HG03175 (cell line): ENCODE results near the gene TNIK.
A peak's percentile ranks its signal among the peaks of the same experiment; 100 is the strongest.
"Not testable (repeated sequence)": the region's sequence is repeated elsewhere in the genome, so short reads cannot be mapped to it uniquely, and the experiment has no call there.

Experiments
- ATAC-seq: cut with Tn5 transposase; IDR thresholded peaks from one replicate; pipeline ENCODE4 v1.9.1; 2021; ENCODE audit warnings: mild to moderate bottlenecking, moderate library complexity; ENCODE audit not compliant: unreplicated experiment

TNIK gene

DNA sequence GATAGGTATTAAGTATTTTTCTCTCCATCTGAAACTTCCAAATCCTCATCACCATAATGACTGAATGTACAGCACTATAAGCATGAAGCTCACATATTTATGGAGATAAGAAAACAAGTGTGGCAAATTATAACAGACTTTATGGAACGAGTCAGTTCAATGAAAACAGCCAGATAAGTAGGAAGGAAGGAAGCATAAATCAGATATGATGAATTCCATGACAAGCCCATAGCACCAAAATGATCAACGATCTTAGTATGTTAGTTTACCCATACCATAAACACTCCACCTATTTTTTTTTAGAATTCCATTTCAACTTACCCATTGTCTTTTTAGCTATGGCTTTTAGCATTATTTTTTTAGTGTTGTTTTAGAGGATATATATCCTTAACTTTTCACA lies 169.5 kb downstream of the TNIK start:
- ATAC-seq = no peak

DNA sequence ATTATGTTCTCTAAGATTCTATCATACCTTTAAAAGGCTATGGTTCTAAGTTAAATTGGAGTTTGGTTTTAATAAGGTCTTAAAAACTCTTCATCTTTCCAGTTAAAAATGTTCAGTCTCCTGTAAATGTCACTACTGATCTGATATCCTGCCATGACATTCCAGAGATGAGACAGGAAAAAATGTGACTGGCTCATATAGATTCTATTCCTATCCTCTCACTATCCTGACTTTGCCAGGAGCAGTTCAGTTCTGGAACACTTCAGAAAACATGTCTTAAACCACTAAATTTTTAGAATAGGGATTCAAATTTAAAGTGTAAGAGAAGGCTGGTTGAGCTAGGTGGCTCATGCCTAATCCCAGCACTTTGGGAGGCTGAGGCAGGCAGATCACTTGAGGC lies 170.9 kb downstream of the TNIK start:
- no peak for ATAC-seq

DNA sequence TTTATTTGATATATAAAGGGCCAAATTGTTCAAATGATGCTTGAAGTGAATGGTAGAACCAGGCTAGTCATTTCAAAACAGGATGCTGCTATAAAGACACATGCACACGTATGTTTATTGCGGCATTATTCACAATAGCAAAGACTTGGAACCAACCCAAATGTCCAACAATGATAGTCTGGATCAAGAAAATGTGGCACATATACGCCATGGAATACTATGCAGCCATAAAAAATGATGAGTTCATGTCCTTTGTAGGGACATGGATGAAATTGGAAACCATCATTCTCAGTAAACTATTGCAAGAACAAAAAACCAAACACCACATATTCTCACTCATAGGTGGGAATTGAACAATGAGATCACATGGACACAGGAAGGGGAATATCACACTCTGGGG lies 172.4 kb downstream of the TNIK start:
- ATAC-seq = not testable (repeated sequence)

- ATAC-seq = peak; percentile 33
Measured at GRCh38 chr3:171286580-171287249, 173.5 kb downstream of the TNIK start.

- peak; percentile 64 for ATAC-seq
Measured at GRCh38 chr3:171285287-171285686, 174.9 kb downstream of the TNIK start.

DNA sequence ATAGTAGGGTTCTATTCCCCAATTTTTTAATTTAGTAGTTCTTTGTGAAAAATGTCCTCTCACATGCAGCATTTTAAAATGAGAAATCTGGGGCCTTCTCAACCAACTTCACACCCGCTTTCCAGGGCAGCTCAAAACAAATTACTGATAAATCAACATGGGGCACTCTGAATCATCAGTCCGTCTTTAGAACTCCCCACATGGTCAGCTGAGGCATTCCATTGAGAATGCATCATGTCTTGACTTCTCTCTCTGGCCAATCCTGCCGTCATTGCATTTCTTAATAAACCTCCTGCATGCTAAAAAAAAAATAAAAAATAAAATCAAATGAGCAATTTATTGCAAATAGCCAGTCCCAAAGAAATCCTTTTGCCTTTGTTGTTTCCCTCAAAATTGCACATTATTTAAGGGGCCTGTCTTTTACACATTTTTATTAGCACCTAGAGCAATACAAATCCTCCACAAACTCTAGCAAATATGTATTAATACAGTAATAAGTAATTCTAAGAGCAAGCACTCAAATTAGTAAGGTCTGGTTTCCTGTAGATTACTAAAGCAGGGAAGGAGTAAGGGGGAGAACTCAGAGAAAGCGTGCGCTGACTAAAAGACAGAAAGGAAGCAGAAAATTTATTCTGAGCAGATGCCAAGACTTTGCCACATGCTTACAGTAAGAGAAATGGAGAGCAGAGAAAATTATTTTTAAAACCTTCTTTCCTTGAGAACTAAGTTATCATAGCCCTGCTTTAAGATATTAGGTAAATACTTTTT lies 175.7 kb downstream of the TNIK start:
- peak; percentile 40 for ATAC-seq

- ATAC-seq = no peak
Measured at GRCh38 chr3:171283848-171284222, 176.4 kb downstream of the TNIK start.

DNA sequence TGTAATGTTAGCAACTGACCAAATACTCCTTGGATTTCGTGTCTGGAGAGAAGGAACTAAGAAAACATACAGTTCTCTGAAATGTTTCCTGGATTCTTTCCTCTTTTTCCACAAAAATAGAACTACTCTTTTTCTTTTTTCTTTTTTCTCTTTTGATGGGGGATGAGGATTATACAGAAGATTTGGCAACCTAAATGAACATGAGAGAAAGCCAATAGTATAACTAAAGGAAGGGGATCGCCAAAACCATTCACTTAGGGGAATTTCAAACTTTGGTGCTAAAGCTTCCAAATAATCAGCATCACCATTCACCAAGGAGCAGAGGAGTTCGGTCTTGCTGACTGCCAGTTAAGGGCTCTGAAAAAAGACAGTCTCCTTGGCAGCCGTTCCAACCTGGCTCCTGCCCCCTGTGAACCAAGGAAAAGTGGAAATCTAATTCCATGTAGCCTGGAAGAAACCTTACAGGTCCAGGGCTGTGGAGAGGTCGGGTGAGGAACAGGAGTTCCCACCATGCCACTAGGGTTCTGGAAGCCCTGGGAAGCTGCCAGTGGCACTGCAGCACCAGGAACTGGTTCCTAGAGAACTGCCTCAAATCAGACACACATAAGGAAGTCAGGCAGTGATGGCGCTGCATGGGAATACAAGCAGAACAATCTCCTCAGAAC lies 176.9 kb downstream of the TNIK start:
- no peak for ATAC-seq

GRCh38 chr3:171282041-171282440 lies 178.2 kb downstream of the TNIK start:
- no peak for ATAC-seq

GRCh38 chr3:171281256-171281992 lies 178.8 kb downstream of the TNIK start:
- no peak for ATAC-seq

- no peak for ATAC-seq
Measured at GRCh38 chr3:171279972-171280371, 180.2 kb downstream of the TNIK start.

- no peak for ATAC-seq
Measured at GRCh38 chr3:171278299-171278590, 182.0 kb downstream of the TNIK start.

GRCh38 chr3:171277456-171278298 lies 182.5 kb downstream of the TNIK start:
- ATAC-seq = no peak

- no peak for ATAC-seq
Measured at GRCh38 chr3:171276923-171277322, 183.3 kb downstream of the TNIK start.

DNA sequence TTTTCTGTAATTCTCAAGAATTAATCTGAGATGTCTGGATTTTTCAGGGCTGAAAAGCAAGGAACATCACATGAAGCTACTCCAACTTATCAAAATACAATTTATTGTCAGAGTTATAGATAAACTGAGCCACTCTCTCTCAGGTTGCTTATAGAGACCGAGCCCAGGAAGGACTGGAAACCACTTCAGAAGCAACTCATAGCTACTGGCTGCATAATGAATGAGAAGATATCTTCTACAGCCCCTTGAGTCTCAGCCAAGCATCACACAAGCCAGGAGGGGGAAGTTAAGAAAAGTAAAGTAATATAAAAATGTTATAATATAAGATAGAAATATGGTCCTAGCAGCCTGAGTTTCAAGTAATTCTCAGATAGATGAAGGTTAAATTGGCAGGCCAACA lies 186.0 kb downstream of the TNIK start:
- ATAC-seq = no peak

GRCh38 chr3:171270541-171270940 lies 189.7 kb downstream of the TNIK start:
- ATAC-seq = peak; percentile 28

- ATAC-seq = peak; percentile 52
Measured at GRCh38 chr3:171269542-171269941, 190.7 kb downstream of the TNIK start.

- ATAC-seq = no peak
Measured at GRCh38 chr3:171268677-171269076, 191.5 kb downstream of the TNIK start.

DNA sequence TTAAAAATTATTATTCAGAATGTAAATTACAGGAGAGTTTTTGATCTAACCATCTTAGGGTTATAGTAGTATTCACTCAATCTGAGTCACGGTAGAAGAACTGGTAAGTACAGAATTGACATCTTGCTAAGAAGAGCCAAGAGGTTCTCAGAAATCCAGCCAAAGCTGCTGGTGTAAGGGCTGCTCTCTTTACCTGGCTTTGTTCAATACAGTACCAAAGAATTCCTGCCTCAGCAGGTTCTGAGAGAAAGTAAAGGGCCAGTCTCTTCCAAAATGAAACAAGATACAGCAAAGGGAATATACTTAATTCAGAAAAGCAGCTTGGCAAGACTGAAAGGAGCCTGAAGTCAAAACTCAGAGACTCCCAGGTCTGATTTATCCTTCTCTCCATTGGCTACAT lies 193.1 kb downstream of the TNIK start:
- no peak for ATAC-seq

GRCh38 chr3:171266740-171267073 lies 193.5 kb downstream of the TNIK start:
- no peak for ATAC-seq
